ENCODE data around the gene FOXL1.

- TF ChIP-seq POLR2A (IDR thresholded peaks at IDR 0.05) = no peak
- no peak for TF ChIP-seq CTCF (IDR thresholded peaks at IDR 0.05)
Observed at GRCh38 chr16:86616906-86617305, 38.6 kb downstream of the FOXL1 start.
